ENCODE data around the gene TUBG1.
A peak's percentile ranks its signal among the peaks of the same experiment; 100 is the strongest.

The TUBG1 gene

GRCh38 chr17:42563950-42564349 lies 45.5 kb upstream of the TUBG1 start:
- DNase-seq (ENCODE audit: low read depth): no peak
- peak overlapping the region; percentile 3; the same call in 1 of the 2 replicates for H3K4me3 ChIP-seq (ENCODE audit: low read length)
- TF ChIP-seq CTCF (conservative IDR thresholded peaks at IDR 0.05; ENCODE audit: low read length): no peak

DNA sequence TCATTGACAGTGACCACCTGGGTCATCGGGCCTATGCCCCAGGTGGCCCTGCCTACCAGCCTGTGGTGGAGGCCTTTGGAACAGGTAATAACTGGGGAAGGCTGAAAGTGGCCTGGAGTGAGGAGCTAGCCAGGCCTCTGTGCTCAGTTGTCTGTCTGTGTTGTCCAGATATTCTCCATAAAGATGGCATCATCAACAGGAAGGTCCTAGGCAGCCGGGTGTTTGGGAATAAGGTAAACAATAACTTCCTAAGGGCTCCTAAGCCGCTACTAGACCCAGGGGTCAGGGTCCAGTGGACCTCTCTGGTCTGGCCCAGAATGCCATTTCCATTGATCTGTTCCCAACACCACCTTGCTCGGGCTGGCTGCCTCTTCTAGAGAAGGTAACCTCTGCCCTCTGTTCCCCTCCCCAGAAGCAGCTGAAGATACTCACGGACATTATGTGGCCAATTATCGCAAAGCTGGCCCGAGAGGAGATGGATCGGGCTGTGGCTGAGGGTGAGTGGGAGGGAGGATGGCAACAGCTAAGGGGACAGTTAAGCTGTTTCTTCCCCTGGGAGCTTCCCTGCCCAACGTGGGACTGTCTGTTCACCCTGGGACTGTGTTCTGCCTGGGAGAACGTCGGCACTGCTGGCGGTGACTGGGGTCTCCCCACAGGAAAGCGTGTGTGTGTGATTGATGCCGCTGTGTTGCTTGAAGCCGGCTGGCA lies 44.5 kb upstream of the TUBG1 start:
- TF ChIP-seq CTCF (conservative IDR thresholded peaks at IDR 0.05; ENCODE audit: low read length): no peak
- no peak overlapping the region for H3K4me3 ChIP-seq (ENCODE audit: low read length)
- DNase-seq (ENCODE audit: low read depth): no peak

- TF ChIP-seq CTCF (conservative IDR thresholded peaks at IDR 0.05; ENCODE audit: low read length): no peak
- DNase-seq (ENCODE audit: low read depth): no peak
- H3K4me3 ChIP-seq (ENCODE audit: low read length): no peak overlapping the region
Observed at GRCh38 chr17:42565523-42566214, 43.8 kb upstream of the TUBG1 start.

DNA sequence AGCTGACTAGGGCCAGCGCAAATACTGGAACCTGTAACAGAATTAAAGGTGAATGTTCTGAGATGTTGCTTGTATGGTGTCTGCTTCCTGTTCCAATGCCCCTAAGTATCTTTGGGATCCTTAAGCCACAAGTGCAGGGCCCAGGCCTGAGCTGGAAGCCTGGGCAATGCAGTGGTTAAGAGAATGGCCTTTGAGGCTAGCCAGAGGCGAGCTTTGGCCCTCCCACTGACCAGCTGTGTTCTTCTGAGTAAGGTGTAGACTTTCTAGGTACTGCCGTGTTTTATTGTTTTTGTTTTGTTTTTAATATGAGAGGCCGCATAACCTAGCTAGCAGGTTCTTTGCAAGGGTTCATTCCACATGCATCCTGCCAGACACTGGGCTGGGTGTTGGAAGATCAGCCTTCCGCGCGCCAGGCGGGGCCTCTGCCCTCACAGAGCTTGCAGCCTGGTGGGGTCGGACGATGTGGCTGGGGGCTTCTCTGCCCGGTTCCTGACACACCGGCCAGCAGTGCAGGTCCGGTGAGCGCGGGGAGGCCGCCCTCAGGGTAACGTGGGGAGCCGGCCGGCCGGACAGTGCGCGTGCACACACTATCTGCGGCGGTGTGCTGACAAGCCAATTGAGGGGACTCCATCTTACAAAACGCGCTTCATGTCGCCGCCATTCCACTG lies 43.1 kb upstream of the TUBG1 start:
- DNase-seq (ENCODE audit: low read depth): no peak
- TF ChIP-seq CTCF (conservative IDR thresholded peaks at IDR 0.05; ENCODE audit: low read length): no peak
- peak overlapping the region; percentile 50 for H3K4me3 ChIP-seq (ENCODE audit: low read length)

- TF ChIP-seq CTCF (conservative IDR thresholded peaks at IDR 0.05; ENCODE audit: low read length): no peak
- peak; percentile 86 for DNase-seq (ENCODE audit: low read depth)
Observed at GRCh38 chr17:42566883-42567573, 42.5 kb upstream of the TUBG1 start, which contains the start of gene MLX. Gene MLX (plus strand): TSS chr17:42567100. CDS start chr17:42567125, 25 bp downstream.

GRCh38 chr17:42568341-42569111 lies 41.0 kb upstream of the TUBG1 start:
- DNase-seq (ENCODE audit: low read depth): no peak
- no peak for TF ChIP-seq CTCF (conservative IDR thresholded peaks at IDR 0.05; ENCODE audit: low read length)
- no peak overlapping the region for H3K4me3 ChIP-seq (ENCODE audit: low read length)

More at GRCh38 chr17:42566883-42567573, 42.5 kb upstream of the TUBG1 start, which contains the start of gene MLX:
- peak within 1 kb of the TSS; percentile 91 for H3K4me3 ChIP-seq (ENCODE audit: low read length)

Measured in AG10803 (cell line).